ENCODE results near the gene CERCAM.

GRCh38 chr9:128408963-128409431 lies 11.7 kb upstream of the CERCAM start:
- TF ChIP-seq EZH2 (IDR thresholded peaks at IDR 0.05) (no peak), POLR2AphosphoS5 (IDR thresholded peaks at IDR 0.05; ENCODE audit: borderline replicate concordance, low read depth, low read length) (no peak)

All from SK-N-MC (cell line).